WTC11 (cell line): Measurements from ENCODE around the gene DNAJB12.

Source experiments
- ATF6 ChIP-seq: sonication (generic); formaldehyde crosslinking; IDR thresholded peaks from 2 replicates; pipeline ENCODE4 v1.8.1; 2023; ENCODE audit warnings: mild to moderate bottlenecking, missing genetic modification reagents
- CBFB ChIP-seq: sonication (generic); formaldehyde crosslinking; IDR thresholded peaks from 2 replicates; pipeline ENCODE4 v1.8.1; 2022; ENCODE audit warnings: mild to moderate bottlenecking, low read depth, missing genetic modification reagents
- CDX4 ChIP-seq: fragments of 250-450 bp; sonication (Bioruptor Pico); IDR thresholded peaks from 2 replicates; pipeline ENCODE4 v1.9.0; 2021; ENCODE audit warnings: moderate library complexity, mild to moderate bottlenecking, inconsistent platforms, borderline replicate concordance
- ELF4 ChIP-seq: sonication (generic); formaldehyde crosslinking; IDR thresholded peaks from 2 replicates; pipeline ENCODE4 v1.8.1; 2022; ENCODE audit warnings: low read depth, mild to moderate bottlenecking, moderate library complexity, missing genetic modification reagents
- ETV6 ChIP-seq: sonication (generic); formaldehyde crosslinking; IDR thresholded peaks from 2 replicates; pipeline ENCODE4 v1.8.1; 2022; ENCODE audit warnings: mild to moderate bottlenecking, missing genetic modification reagents
- HMGXB4 ChIP-seq: sonication (generic); formaldehyde crosslinking; IDR thresholded peaks from 2 replicates; pipeline ENCODE4 v1.8.1; 2023; ENCODE audit warnings: mild to moderate bottlenecking, moderate library complexity, missing genetic modification reagents
- JUN ChIP-seq: sonication (generic); formaldehyde crosslinking; IDR thresholded peaks from 2 replicates; pipeline ENCODE4 v1.8.0; 2023; ENCODE audit warnings: mild to moderate bottlenecking, missing genetic modification reagents
- PRDM15 ChIP-seq: sonication (generic); formaldehyde crosslinking; IDR thresholded peaks from 2 replicates; pipeline ENCODE4 v1.8.0; 2022; ENCODE audit warnings: missing genetic modification reagents
- RELA ChIP-seq: sonication (generic); formaldehyde crosslinking; IDR thresholded peaks from 2 replicates; pipeline ENCODE4 v1.8.1; 2022; ENCODE audit warnings: missing genetic modification reagents, mild to moderate bottlenecking, borderline replicate concordance
- ZBTB21 ChIP-seq: sonication (generic); formaldehyde crosslinking; IDR thresholded peaks from 2 replicates; pipeline ENCODE4 v1.8.1; 2023; ENCODE audit warnings: mild to moderate bottlenecking, missing genetic modification reagents, borderline replicate concordance
- ZNF121 ChIP-seq: sonication (generic); formaldehyde crosslinking; IDR thresholded peaks from 2 replicates; pipeline ENCODE4 v1.8.0; 2023; ENCODE audit warnings: missing genetic modification reagents
- ZNF671 ChIP-seq: fragments of 250-450 bp; sonication (Bioruptor Pico); IDR thresholded peaks from 2 replicates; pipeline ENCODE4 v1.8.0; 2021; ENCODE audit warnings: mild to moderate bottlenecking
- TF ChIP-seq, protein P1 (sequence below): fragments of 200-600 bp; IDR thresholded peaks from 2 replicates; pipeline ENCODE4 v1.8.0; 2022; ENCODE audit warnings: antibody characterized with exemption
- TF ChIP-seq, protein P2 (sequence below): sonication (generic); formaldehyde crosslinking; IDR thresholded peaks from 2 replicates; pipeline ENCODE4 v1.8.1; 2022; ENCODE audit warnings: low read depth, mild to moderate bottlenecking, moderate library complexity, missing genetic modification reagents, borderline replicate concordance

DNA sequence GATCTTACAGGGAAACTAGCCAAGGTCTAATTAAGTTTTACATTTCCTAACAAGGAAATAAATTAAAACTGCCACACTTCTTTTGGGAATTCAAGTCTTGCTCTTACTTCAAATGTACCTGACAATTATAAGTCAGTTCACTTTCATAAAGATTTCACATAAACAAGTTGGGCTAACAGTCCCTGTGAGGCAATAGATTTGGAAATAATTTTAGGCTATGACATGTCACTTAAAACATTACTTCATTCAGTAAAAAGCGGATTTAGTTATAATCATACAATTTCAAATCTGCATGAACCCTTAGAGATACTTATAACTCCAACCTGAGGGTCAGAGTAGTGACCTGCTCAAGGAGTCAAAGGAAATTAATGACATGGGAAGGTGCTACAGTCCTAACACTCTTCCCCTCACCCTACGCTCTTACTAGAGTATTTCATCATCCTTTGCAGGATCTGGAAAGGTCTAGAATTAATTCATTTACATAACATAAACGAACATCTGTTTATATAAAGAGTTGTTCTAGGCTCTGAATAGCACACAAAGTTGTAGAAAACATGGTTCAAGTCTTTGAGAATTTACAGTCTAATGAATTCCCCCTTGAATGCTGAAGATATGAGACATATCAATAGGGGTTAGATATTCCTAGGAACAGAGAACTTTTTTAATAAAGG is 32.3 kb upstream of the DNAJB12 start:
- TF ChIP-seq PRDM15 (CRISPR knock-in tag) = no peak
- TF ChIP-seq CDX4 (CRISPR knock-in tag) = no peak
- TF ChIP-seq ATF6 (CRISPR knock-in tag) = no peak
- no peak for TF ChIP-seq ELF4 (CRISPR knock-in tag)
- TF ChIP-seq JUN (CRISPR knock-in tag) = no peak
- TF ChIP-seq, protein P1, sequence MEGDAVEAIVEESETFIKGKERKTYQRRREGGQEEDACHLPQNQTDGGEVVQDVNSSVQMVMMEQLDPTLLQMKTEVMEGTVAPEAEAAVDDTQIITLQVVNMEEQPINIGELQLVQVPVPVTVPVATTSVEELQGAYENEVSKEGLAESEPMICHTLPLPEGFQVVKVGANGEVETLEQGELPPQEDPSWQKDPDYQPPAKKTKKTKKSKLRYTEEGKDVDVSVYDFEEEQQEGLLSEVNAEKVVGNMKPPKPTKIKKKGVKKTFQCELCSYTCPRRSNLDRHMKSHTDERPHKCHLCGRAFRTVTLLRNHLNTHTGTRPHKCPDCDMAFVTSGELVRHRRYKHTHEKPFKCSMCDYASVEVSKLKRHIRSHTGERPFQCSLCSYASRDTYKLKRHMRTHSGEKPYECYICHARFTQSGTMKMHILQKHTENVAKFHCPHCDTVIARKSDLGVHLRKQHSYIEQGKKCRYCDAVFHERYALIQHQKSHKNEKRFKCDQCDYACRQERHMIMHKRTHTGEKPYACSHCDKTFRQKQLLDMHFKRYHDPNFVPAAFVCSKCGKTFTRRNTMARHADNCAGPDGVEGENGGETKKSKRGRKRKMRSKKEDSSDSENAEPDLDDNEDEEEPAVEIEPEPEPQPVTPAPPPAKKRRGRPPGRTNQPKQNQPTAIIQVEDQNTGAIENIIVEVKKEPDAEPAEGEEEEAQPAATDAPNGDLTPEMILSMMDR = no peak
- TF ChIP-seq ZNF121 = no peak
- no peak for TF ChIP-seq CBFB (CRISPR knock-in tag)
- TF ChIP-seq ETV6 (CRISPR knock-in tag) = no peak
- TF ChIP-seq HMGXB4 = no peak
- TF ChIP-seq ZNF671 (CRISPR knock-in tag) = no peak
- TF ChIP-seq, protein P2, sequence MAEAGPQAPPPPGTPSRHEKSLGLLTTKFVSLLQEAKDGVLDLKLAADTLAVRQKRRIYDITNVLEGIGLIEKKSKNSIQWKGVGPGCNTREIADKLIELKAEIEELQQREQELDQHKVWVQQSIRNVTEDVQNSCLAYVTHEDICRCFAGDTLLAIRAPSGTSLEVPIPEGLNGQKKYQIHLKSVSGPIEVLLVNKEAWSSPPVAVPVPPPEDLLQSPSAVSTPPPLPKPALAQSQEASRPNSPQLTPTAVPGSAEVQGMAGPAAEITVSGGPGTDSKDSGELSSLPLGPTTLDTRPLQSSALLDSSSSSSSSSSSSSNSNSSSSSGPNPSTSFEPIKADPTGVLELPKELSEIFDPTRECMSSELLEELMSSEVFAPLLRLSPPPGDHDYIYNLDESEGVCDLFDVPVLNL = no peak
- no peak for TF ChIP-seq RELA (CRISPR knock-in tag)
- no peak for TF ChIP-seq ZBTB21
